Gastrocnemius medialis (tissue), 4 donors: Measurements from ENCODE around the gene PRSS38. TPM values are rescaled to one million over a fixed set of nuclear protein-coding genes. Genes with fewer than 3 reads are reported as not detected.

ENCODE experiments used
- ATAC-seq, 2 donors: fragments of 150-250 bp; one replicate each; pipeline ENCODE4 v1.9.1; 2016
- DNase-seq, 2 donors: peaks; one replicate each; pipeline ENCODE4 v3.0.0-alpha.2; 2019
- H3K27ac ChIP-seq, 4 donors: fragments of 200-600 bp; sonication (generic); 1 replicate in 1 of 4; 2 replicates in 3 of 4; pipeline ENCODE4 v1.5.1; 2016 to 2018; ENCODE audit warnings: mild to moderate bottlenecking in 2 of 4, moderate library complexity in 1 of 4
- H3K27me3 ChIP-seq, 3 donors: fragments of 200-600 bp; sonication (generic) in 2 of 3; 1 replicate in 1 of 3; 2 replicates in 2 of 3; pipeline versions ENCODE4 v1.5.1 to v1.6.0; 2016 to 2019; ENCODE audit warnings: mild to moderate bottlenecking in 1 of 3, moderate library complexity in 1 of 3
- H3K36me3 ChIP-seq, 2 donors: fragments of 200-600 bp; sonication (generic) in 1 of 2; one replicate each; pipeline ENCODE4 v1.5.1; 2017 to 2018
- H3K4me1 ChIP-seq, 2 donors: fragments of 200-600 bp; sonication (generic) in 1 of 2; one replicate each; pipeline ENCODE4 v1.5.1; 2016 to 2017; ENCODE audit warnings: mild to moderate bottlenecking in 2 of 2
- H3K4me3 ChIP-seq, 4 donors: fragments of 200-600 bp; sonication (generic) in 3 of 4; 1 replicate in 1 of 4; 2 replicates in 3 of 4; pipeline ENCODE4 v1.5.1; 2016 to 2019; ENCODE audit warnings: mild to moderate bottlenecking in 2 of 4
- H3K9me3 ChIP-seq, 3 donors: fragments of 200-600 bp; sonication (generic) in 2 of 3; 1 replicate in 1 of 3; 2 replicates in 2 of 3; pipeline ENCODE4 v1.5.1; 2016 to 2019
- POLR2A ChIP-seq, 2 donors: fragments of 450-650 bp; IDR thresholded peaks; one replicate each; pipeline ENCODE4 v1.6.1; 2017; ENCODE audit warnings: antibody characterized with exemption in 2 of 2, mild to moderate bottlenecking in 2 of 2, moderate library complexity in 2 of 2
- in situ Hi-C, 4 donors: fragments of 200-750 bp; cut with MboI; loops; one replicate each; pipeline versions ENCODE4 v1.15.0 to v1.8.0; 2017; ENCODE audit warnings: low sequenced_read_pairs in 4 of 4
- intact Hi-C: fragments of 100-400 bp; cut with DNase I; formaldehyde crosslinking; loops from one replicate; pipeline ENCODE4 v1.15.1; 2023; ENCODE audit warnings: low total_unique reads
- total RNA-seq, 4 donors: library from RNA; depleted of rRNA; stranded (reverse); fragments of >200 nt; gene quantifications; one replicate each; pipeline versions ENCODE4 v1.1.0 to v1.2.3, GENCODE V29; 2016
- TF ChIP-seq, protein P1 (sequence below), 5 experiments: fragments of 450-650 bp in 3 of 5; fragments of 200-600 bp in 2 of 5; sonication (generic) in 2 of 5; IDR thresholded peaks in 4 of 5; conservative IDR thresholded peaks in 1 of 5; 1 replicate in 4 of 5; 2 replicates in 1 of 5; pipeline ENCODE4 v1.5.1; 2016 to 2019; ENCODE audit warnings: antibody characterized with exemption in 5 of 5, mild to moderate bottlenecking in 3 of 5, moderate library complexity in 3 of 5

PRSS38 gene
- total RNA-seq, 4 donors from 2014 or later, result not detected

DNA sequence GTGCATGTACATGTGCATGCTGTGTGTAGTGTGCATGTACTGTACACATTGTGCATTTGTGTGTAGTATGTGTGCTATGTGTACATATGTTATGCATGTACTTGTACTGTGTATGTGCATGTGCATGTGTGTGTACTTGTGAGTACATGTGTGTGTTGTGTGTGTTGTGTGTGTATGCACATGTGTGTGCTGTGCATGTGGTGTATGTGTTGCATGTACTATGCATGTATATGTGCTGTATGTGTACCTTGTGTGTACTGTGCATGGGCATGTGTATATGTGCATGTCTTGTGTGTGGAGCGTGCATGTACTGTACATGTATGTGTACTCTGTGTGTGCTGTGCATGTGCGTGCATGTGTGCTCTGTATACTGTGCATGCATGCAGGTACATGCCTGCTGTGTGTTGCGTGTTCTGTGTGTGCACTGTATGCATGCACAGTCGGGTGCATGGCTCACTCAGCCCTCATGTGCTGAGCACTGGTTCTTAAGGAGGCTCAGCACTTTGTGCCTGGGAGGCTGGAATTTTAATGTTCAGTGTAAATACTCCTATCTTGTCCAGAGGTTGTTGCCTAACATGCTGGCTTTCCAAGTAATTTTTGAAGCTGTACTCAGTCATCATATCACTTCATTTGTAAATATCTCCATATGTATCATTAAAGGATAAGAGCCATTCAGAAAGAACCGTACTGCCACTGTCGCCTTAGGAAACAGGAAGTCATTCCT lies 47.9 kb upstream of the PRSS38 start:
- in situ Hi-C loops (loop anchor here in 3 of 4 donors (10.0 to 25.0 kb wide), 4 partner anchors 167 to 320 kb away; partner anchors contain the start of gene ARF1 (in 1 of the 3)), intact Hi-C loops (no loop called here)
- peaks cover 0 to 21% of the 10 kb centered on the region in 2 donors for H3K36me3 ChIP-seq
- ATAC-seq, result no peak
- no peak overlapping the region for H3K4me3 ChIP-seq
- H3K27ac ChIP-seq, result no peak overlapping the region
- TF ChIP-seq, protein P1, sequence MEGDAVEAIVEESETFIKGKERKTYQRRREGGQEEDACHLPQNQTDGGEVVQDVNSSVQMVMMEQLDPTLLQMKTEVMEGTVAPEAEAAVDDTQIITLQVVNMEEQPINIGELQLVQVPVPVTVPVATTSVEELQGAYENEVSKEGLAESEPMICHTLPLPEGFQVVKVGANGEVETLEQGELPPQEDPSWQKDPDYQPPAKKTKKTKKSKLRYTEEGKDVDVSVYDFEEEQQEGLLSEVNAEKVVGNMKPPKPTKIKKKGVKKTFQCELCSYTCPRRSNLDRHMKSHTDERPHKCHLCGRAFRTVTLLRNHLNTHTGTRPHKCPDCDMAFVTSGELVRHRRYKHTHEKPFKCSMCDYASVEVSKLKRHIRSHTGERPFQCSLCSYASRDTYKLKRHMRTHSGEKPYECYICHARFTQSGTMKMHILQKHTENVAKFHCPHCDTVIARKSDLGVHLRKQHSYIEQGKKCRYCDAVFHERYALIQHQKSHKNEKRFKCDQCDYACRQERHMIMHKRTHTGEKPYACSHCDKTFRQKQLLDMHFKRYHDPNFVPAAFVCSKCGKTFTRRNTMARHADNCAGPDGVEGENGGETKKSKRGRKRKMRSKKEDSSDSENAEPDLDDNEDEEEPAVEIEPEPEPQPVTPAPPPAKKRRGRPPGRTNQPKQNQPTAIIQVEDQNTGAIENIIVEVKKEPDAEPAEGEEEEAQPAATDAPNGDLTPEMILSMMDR (IDR thresholded peaks at IDR 0.05 in 4 of 5, conservative IDR thresholded peaks at IDR 0.05 in 1 of 5), result no peak
- no peak for TF ChIP-seq POLR2A (IDR thresholded peaks at IDR 0.05)
- H3K27me3 ChIP-seq, result no peaks in the 10 kb centered on the region
- H3K4me1 ChIP-seq, result peaks cover 7 to 9% of the 10 kb centered on the region in 2 donors
- DNase-seq, result no peak
- no peaks in the 10 kb centered on the region for H3K9me3 ChIP-seq

DNA sequence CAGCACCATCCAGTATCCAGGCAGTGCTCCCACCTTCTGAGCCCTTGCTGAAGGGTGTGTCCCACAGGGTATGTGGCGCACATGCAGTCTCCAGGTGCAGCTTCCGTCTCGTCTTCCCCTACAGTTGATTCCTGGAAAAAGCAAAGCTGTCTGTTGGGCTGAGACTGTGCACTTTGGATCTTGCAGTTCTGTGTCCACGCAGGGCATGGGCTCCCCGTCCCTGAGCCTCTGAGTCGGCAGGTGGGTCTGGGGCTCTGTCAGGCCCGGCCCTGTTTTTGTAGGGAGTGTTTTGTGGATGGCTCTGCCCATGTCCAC lies 47.4 kb upstream of the PRSS38 start:
- intact Hi-C loops (no loop called here), in situ Hi-C loops (loop anchor here in 3 of 4 donors (10.0 to 25.0 kb wide), 4 partner anchors 167 to 319 kb away; partner anchors contain the start of gene ARF1 (in 1 of the 3))
- no peak for ATAC-seq
- Histone ChIP-seq H3K27me3 (no peaks in the 10 kb centered on the region), H3K36me3 (peaks cover 0 to 21% of the 10 kb centered on the region in 2 donors), H3K9me3 (no peaks in the 10 kb centered on the region), H3K27ac (no peak overlapping the region), H3K4me1 (peaks cover 2 to 4% of the 10 kb centered on the region in 2 donors), H3K4me3 (no peak overlapping the region)
- no peak for DNase-seq
- TF ChIP-seq POLR2A (IDR thresholded peaks at IDR 0.05), result no peak
- TF ChIP-seq, protein P1 (IDR thresholded peaks at IDR 0.05 in 4 of 5, conservative IDR thresholded peaks at IDR 0.05 in 1 of 5), result no peak

DNA sequence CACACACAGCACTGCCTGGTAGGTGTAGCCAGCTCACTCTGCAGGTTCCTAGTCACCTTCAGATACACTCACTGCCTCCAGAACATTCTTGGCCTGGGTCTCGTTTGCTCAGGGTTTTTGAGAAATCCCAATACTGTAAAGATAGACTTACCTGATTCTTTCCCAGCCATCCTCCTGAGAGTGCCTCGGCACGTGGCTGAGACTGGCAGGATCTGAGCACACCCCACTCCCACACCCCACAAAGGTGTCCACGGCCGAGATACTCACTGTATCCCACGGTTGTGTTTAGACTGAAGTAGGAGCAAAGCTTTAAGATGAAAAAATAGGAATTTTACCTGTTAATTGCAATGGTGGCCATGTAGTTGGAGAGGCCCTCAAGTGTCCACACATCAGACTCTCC lies 46.8 kb upstream of the PRSS38 start:
- Histone ChIP-seq H3K27ac (no peak overlapping the region), H3K36me3 (peaks cover 0 to 21% of the 10 kb centered on the region in 2 donors), H3K9me3 (no peaks in the 10 kb centered on the region), H3K4me3 (no peak overlapping the region), H3K4me1 (no peaks in the 10 kb centered on the region), H3K27me3 (no peaks in the 10 kb centered on the region)
- DNase-seq, result no peak
- intact Hi-C loops, result no loop called here
- in situ Hi-C loops, result loop anchor here in 3 of 4 donors (10.0 to 25.0 kb wide), 4 partner anchors 166 to 319 kb away; partner anchors contain the start of gene ARF1 (in 1 of the 3)
- TF ChIP-seq, protein P1 (IDR thresholded peaks at IDR 0.05 in 4 of 5, conservative IDR thresholded peaks at IDR 0.05 in 1 of 5), result no peak
- no peak for TF ChIP-seq POLR2A (IDR thresholded peaks at IDR 0.05)
- no peak for ATAC-seq

DNA sequence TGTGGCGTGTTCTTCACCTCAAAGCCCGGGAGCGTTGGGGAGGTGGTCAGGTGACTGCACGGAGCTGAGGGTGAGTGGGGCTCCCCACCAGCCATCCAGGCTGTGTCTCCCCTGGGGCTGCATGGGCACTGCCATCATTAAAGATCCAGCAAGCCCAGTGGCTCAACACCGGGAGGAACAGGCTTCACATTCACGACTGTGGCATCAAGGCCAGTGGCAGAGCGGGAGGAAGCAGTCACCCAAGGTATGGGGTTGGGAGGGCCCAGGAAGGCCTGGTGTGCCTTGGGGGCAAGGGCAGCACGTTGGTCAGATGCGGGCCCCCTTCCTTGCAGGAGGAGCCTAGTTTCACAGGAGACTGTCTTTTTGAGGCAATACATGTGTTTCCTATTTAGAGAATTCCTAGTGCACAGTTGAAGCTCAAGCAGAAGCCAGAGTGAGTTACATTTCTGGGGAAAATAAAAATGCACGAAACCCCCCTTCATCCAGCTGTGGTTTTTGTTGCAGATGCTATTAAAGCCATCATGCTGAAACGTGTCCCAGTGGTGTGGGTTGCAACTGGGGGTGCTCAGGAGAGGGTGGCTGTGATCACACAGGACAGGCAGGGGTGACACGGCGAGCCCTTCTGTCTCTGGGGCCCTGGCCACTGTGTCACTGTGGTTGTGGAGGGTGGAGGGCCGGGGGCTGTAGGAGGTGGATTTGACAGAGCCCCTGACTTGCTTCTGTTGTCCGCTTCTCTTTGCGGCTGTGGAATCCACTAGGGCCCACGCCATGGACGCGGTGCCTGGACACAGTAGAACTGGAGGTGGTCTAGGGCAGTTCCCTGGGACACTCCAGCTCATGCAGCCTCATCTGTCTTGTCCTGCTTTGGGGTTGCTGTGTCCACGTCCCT lies 46.2 kb upstream of the PRSS38 start:
- DNase-seq (no peak), ATAC-seq (no peak)
- Histone ChIP-seq H3K27me3 (no peaks in the 10 kb centered on the region), H3K36me3 (peaks cover 0 to 21% of the 10 kb centered on the region in 2 donors), H3K27ac (no peak overlapping the region), H3K4me1 (no peaks in the 10 kb centered on the region), H3K4me3 (no peak overlapping the region), H3K9me3 (no peaks in the 10 kb centered on the region)
- intact Hi-C loops, result no loop called here
- in situ Hi-C loops, result loop anchor here in 3 of 4 donors (10.0 to 25.0 kb wide), 4 partner anchors 166 to 318 kb away; partner anchors contain the start of gene ARF1 (in 1 of the 3)
- TF ChIP-seq, protein P1 (IDR thresholded peaks at IDR 0.05 in 4 of 5, conservative IDR thresholded peaks at IDR 0.05 in 1 of 5), result no peak
- TF ChIP-seq POLR2A (IDR thresholded peaks at IDR 0.05), result no peak
